Stimulated activated CD4-positive, alpha-beta T cell treated with anti-CD3 and anti-CD28 coated beads, Interleukin-4, amount 100 ng/mL, for 24 hours (primary cell): ENCODE measurements around the gene CNTNAP2.
"Not testable (repeated sequence)": the region's sequence is repeated elsewhere in the genome, so short reads cannot be mapped to it uniquely, and the experiment has no call there.

Source experiments
- DNase-seq: peaks from one replicate; pipeline ENCODE4 v3.0.0-alpha.2; 2020

CNTNAP2 gene

GRCh38 chr7:148397056-148397455 is 2280.5 kb downstream of the CNTNAP2 start:
- no peak for DNase-seq

GRCh38 chr7:148397551-148397950 is 2280.9 kb downstream of the CNTNAP2 start:
- no peak for DNase-seq

- no peak for DNase-seq
Measured at GRCh38 chr7:148397985-148398384, 2281.4 kb downstream of the CNTNAP2 start.

DNA sequence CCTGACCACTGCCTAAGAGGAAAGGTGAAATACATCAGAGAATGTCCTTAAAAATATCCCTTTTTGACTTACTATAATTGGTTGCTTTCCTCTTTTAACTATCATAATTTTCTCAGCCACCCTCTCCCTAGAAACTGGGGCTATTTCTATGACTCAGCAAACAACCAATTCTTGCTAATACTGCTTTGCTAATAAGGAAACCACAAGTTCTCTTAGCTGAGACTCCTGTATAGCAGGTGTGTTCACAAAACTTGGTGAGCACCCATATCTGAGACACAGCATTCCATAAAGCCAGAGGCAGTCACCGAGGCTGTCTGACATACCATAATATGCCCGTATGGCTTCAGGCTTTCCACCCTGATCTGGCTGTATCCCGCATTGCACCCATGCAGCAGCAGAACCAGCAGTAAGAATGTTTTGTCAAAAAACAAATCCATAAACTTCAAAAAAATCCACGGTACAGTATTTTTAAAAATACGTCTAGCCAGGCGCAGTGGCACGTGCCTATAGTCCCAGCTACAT is 2282.3 kb downstream of the CNTNAP2 start:
- no peak for DNase-seq

DNA sequence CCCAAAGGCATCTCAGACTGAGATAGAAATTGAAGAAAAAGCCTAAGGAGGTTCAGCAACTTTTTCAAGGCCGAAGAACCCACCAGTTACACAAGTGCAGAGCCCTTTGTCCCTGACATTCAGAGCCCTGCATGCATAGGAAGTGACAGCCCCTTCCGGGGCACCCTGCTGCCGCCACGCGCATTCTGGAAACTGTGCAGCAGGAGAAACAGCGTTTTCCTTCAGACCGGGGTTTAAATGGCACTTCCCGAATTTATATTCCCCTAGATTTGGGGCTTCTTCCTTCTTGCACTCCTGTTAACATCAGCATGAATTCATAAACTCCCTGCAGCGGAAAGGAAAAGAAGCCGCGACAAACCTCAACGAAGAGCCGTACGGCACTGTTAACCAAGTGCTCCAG is 2283.5 kb downstream of the CNTNAP2 start:
- no peak for DNase-seq

DNA sequence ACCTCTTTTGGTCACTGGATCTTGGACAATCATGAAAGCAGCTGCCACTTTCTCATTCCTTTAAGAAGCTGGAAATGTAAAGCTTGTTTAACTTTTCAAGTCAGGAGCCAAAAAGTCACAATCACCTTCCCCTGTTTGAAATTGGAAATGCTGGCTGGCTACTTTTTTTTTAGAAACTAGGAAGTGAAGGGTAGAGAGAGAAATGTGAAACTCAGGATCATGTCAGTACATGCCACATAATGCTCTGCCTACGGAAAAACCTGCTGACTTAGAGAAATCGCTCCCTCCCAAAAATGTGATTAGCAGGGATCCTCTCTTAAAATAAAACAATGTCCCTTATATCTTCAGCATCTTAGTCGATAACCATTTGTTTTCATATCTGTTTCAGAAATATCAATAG is 2285.6 kb downstream of the CNTNAP2 start:
- no peak for DNase-seq

DNA sequence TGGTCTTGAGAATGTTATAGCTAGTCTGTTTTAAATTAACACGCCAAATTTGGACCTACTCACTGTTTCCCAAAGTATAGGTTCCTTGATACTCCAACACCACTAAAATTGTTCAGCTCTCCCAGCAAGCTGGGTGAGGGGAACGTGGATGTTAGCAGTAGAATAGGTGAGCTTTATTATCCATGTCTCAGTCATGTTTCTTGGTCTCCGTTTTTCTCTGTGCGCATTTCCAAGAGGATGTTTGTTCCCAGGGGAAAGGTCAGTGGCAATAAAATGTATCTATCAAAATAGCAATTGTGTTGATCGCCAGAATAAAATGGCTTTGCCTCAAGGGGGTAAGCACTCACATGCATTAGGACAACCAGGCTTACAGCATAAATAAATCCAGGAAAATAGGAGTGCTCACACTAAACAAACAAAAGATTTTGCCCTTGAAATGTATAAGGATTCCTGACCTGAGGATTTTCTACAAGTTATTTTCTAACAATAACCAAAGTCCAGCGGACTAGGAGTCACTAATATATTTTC is 2286.9 kb downstream of the CNTNAP2 start:
- DNase-seq, result no peak

- DNase-seq, result no peak
Measured at GRCh38 chr7:148408307-148408706, 2291.7 kb downstream of the CNTNAP2 start.

DNA sequence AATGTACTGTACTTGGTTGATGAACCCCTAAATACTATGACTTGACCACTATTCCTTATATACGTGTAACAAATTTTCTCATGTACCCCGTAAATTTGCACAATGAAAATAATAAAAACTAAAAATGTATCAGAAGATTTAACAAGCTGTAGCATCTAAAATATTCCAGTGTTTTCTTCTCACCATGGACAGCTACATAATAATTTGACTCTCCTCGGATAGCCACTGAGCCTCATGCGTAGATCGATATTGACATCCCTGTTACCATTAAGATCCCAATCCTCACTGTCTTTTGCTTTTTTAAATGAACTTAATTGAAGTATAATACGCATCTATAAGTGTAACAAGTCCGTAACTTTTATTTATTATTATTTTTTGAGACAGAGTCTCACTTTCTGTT is 2294.3 kb downstream of the CNTNAP2 start:
- DNase-seq, result no peak

GRCh38 chr7:148412691-148413090 is 2296.1 kb downstream of the CNTNAP2 start:
- no peak for DNase-seq

GRCh38 chr7:148419856-148420832 is 2303.5 kb downstream of the CNTNAP2 start:
- no peak for DNase-seq

DNA sequence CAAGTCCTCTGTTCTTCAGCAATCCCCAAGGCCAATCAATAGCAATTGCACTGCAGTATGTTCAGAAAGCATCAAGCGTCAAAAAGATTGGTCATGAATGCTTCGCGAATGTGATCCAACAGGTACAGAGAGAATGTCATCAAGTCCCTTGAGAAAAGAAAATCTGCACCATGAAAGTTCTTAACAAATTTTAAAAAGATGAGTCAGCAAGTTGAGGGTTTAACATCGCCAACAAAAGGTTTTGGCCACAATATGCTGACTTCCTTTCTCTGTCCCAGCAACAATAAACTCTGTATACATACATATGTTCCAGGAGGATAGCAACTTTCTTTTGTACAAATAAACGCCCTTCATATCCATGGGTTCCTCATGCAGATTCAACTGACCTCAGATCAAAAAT is 2305.4 kb downstream of the CNTNAP2 start:
- DNase-seq, result no peak

GRCh38 chr7:148426393-148426792 is 2309.8 kb downstream of the CNTNAP2 start:
- DNase-seq, result not testable (repeated sequence)

- not testable (repeated sequence) for DNase-seq
Measured at GRCh38 chr7:148430690-148431089, 2314.1 kb downstream of the CNTNAP2 start.

GRCh38 chr7:148433521-148434180 is 2317.1 kb downstream of the CNTNAP2 start:
- DNase-seq, result no peak

GRCh38 chr7:148434181-148434757 is 2317.7 kb downstream of the CNTNAP2 start:
- no peak for DNase-seq

- DNase-seq, result no peak
Measured at GRCh38 chr7:148434887-148435286, 2318.3 kb downstream of the CNTNAP2 start.

DNA sequence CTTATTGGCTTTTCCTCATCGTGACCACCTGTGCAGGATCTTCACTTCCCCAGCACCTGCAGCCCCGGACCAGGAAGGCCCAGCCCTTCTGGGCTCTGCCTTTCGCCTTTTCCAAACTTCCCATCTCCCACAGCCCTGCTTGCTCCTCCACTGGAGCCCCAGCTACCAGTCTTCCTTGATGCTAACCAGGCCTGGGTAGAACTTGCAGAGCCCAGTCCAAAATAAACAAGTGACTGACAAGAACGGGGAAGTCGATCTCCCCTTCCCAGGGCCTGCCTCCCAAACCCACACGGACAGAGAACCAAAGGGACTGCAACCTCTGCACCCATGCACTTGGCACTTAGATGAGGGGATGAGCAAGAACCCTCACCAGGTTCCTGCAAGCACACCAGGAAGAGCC is 2319.1 kb downstream of the CNTNAP2 start:
- no peak for DNase-seq

DNA sequence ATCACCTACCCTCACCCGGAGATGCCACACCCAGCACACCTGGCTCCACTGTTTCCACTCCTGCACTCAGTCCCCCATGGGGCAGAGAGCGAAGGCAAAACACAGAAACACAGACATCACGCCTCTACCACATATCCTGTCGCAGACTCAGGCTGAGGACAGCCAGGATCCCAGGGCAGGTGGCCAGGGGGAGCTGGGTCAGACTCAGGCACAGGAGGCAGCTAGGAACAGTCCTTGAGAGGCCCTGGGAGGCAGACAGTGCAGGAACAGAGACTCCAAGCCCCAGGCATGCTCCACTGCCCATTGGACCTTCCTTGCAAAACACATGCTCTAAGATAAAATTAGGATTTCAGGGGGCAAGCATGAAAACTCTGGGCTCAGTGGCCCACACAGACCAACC is 2319.5 kb downstream of the CNTNAP2 start:
- no peak for DNase-seq

GRCh38 chr7:148436571-148436970 is 2320.0 kb downstream of the CNTNAP2 start:
- DNase-seq, result no peak

DNA sequence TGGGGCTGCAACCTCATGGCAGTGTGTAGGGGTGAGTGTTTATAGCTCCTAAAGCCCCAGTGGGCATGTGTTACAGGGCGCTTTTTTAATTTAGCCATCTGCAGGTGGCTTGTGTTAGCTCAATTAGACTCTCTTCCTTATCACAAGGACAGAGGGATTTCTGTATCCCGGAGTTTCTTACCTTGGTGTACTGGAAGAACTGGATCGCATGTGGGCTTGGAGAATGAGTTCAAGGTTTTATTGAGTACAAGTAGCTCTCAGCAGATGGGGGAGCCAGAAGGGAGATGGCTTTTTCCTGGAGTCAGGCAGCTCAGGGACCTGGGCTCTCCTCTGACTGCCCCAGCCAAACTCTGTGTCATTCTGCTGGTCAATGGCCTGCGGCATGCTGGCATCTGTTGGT is 2320.4 kb downstream of the CNTNAP2 start:
- DNase-seq, result no peak

GRCh38 chr7:148442141-148442655 is 2325.6 kb downstream of the CNTNAP2 start:
- no peak for DNase-seq

DNA sequence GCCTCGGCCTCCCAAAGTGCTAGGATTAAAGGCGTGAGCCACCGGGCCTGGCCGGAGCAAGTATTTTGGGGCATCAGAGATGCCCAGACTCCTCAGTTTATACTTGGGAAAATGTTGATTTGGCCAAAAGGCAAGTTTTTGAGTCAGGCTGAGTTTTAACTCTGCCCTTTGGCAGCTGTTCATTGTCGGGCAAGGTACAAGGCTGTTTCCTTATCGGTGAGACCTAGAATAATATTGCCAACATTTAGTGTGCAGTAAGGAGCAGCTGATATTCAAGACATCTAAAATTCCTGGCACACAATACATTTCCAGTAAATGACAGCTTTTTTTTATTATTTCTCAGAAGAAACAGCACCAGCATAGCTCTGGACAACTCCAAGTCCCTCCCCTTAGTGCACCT is 2326.3 kb downstream of the CNTNAP2 start:
- DNase-seq, result no peak
